Common myeloid progenitor, CD34-positive (primary cell): ENCODE data around the gene NUDT2.
A peak's percentile ranks its signal among the peaks of the same experiment; 100 is the strongest.

Experiments used
- CTCF ChIA-PET: fragments of 350-600 bp; sonication (Branson Sonifier 250); formaldehyde crosslinking; loops from one replicate; lab custom pipeline; 2021; ENCODE audit warnings: antibody characterized with exemption; lab: Charles Lee
- POLR2A ChIA-PET: fragments of 350-600 bp; sonication (Branson Sonifier 250); formaldehyde crosslinking; loops from one replicate; lab custom pipeline; 2021; ENCODE audit warnings: antibody characterized with exemption; lab: Charles Lee
- DNase-seq, 3 donors: peaks; one replicate each; pipeline versions ENCODE4 v3.0.0 to v3.0.0-alpha.2; 2013
- H3K27ac ChIP-seq, 2 experiments: 1 replicate in 1 of 2; 2 replicates in 1 of 2; pipeline ENCODE4 v1.7.0; 2013; ENCODE audit warnings: inconsistent platforms in 2 of 2, low read length in 2 of 2, mild to moderate bottlenecking in 2 of 2, low read depth in 1 of 2, moderate library complexity in 1 of 2; ENCODE audit not compliant: severe bottlenecking in 2 of 2, insufficient read depth in 1 of 2, poor library complexity in 1 of 2
- H3K27me3 ChIP-seq, 5 experiments: replicated peaks in 2 of 5; 1 replicate in 3 of 5; 2 replicates in 2 of 5; pipeline versions ENCODE4 v1.6.1 to v1.7.0; 2013; ENCODE audit warnings: low read length in 4 of 5, mild to moderate bottlenecking in 2 of 5, moderate library complexity in 2 of 5, inconsistent platforms in 1 of 5; ENCODE audit not compliant: insufficient read depth in 5 of 5, control insufficient read depth in 4 of 5
- H3K36me3 ChIP-seq, 4 experiments: 1 replicate in 2 of 4; 2 replicates in 2 of 4; pipeline versions ENCODE4 v1.6.1 to v1.7.0; 2013; ENCODE audit warnings: low read length in 3 of 4, control low read depth in 1 of 4, mild to moderate bottlenecking in 1 of 4; ENCODE audit not compliant: control insufficient read depth in 4 of 4, insufficient read depth in 4 of 4
- H3K4me1 ChIP-seq, 4 experiments: 1 replicate in 3 of 4; 2 replicates in 1 of 4; pipeline versions ENCODE4 v1.6.1 to v1.7.1; 2013; ENCODE audit warnings: low read length in 3 of 4, mild to moderate bottlenecking in 3 of 4, control low read depth in 1 of 4, inconsistent platforms in 1 of 4, moderate library complexity in 1 of 4; ENCODE audit not compliant: control insufficient read depth in 4 of 4, insufficient read depth in 4 of 4; ENCODE audit errors: control extremely low read depth in 1 of 4
- H3K4me3 ChIP-seq, 7 experiments: 1 replicate in 4 of 7; 2 replicates in 3 of 7; pipeline versions ENCODE4 v1.5.1 to v1.7.0; 2013; ENCODE audit warnings: mild to moderate bottlenecking in 7 of 7, low read length in 6 of 7, moderate library complexity in 6 of 7, inconsistent platforms in 2 of 7, low read depth in 2 of 7, control low read depth in 1 of 7; ENCODE audit not compliant: insufficient read depth in 4 of 7, control insufficient read depth in 1 of 7; ENCODE audit errors: extremely low read depth in 1 of 7
- H3K9me3 ChIP-seq, 5 experiments: 1 replicate in 4 of 5; 2 replicates in 1 of 5; pipeline versions ENCODE4 v1.6.1 to v1.7.1; 2013; ENCODE audit warnings: low read length in 4 of 5, mild to moderate bottlenecking in 2 of 5, inconsistent platforms in 1 of 5, low read depth in 1 of 5, moderate library complexity in 1 of 5; ENCODE audit not compliant: control insufficient read depth in 4 of 5, insufficient read depth in 2 of 5; ENCODE audit errors: control extremely low read depth in 1 of 5
- WGBS: methylation state at CpG from one replicate; pipeline ENCODE4 v1.1.5; 2013; ENCODE audit not compliant: insufficient coverage; 5-methylcytosine and 5-hydroxymethylcytosine counted together

NUDT2 gene

DNA sequence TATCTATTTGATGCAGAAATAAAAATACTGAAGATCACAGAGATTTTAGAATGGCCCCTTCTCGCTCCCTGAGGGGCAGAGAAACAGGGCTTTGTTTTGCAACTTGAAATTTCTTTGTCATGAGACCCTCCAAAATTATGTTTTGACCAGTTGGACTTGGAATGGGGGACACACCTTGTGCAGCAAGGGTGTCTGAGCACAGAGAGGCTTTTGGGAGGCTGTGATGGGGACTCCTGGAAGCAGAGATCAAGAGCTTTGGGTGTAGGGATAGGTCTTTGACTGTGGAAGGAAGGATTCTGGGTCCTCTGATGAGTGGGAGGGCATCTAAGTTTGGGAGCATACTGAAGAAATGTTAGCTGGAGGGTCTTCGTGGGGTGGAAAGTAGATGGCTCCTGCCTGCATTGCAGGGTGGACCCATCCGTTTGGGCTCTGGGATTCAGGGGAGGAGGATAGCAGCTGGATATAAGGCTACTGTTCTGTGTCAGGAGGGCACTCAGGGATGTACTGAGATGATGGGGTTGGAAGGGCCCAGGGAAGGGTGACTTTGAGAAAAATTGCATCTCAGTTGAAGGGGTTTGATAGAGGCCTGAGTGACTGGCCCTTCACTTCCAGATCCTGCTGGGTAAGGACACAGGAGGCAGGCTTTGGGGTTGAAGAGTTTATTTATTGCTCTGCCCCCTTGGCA is 49.1 kb downstream of the NUDT2 start:
- no peak overlapping the region for H3K4me3 ChIP-seq
- WGBS = 93% methylated on average over 3 of the region's 3 CpGs
- ChIA-PET CTCF (interaction anchor here (0.6 to 10.1 kb wide), 15 partner anchors 8 to 273 kb away, joined by 3 to 216 read pairs (median 4); no protein-coding TSS in a partner anchor), POLR2A (no interaction called here)
- peaks cover 0 to 16% (median 8%) of the 10 kb centered on the region in 5 experiments for H3K27me3 ChIP-seq
- no peak overlapping the region for H3K27ac ChIP-seq
- H3K4me1 ChIP-seq = peaks cover 0 to 43% (median 34%) of the 10 kb centered on the region in 4 experiments
- no peaks in the 10 kb centered on the region for H3K36me3 ChIP-seq
- no peaks in the 10 kb centered on the region for H3K9me3 ChIP-seq
- no peak for DNase-seq

DNA sequence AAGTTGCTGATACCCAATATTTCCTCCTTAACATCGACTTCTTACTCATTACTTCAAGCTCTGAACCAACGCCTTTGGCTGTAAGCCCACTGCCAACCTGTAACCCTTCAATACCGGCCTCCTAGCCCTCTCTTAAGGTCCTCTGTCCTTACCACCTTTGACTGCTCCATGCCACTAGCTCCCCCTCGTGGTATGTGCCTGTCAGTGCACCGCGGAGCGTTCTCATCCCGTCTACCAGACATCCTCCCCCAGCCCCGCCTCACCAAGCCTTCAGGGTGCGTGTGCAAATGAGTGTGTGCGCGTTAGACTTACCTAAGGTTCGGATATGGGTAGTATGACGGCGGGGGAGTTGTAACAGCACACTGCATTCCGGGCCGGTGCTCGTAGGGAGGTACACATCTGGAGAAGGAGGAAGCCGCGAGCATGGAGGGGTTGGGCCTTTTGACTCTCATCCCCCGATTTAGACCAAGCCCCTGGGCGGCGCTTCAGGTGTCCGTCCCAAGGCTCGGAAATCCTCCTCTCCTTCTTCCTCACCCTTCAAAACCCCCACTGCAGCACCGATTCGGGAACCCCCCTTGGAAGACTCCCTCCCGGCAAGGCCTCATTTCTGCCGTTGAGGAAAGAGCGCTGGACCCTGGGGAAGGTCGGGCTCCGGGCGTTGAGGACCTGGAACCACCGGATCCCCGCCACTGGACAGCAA is 50.1 kb downstream of the NUDT2 start:
- no peaks in the 10 kb centered on the region for H3K9me3 ChIP-seq
- 0% methylated on average over 20 of the region's 35 CpGs for WGBS
- H3K27me3 ChIP-seq = peaks cover 0 to 16% (median 8%) of the 10 kb centered on the region in 5 experiments
- POLR2A ChIA-PET = no interaction called here
- CTCF ChIA-PET = interaction anchor here (1.0 to 10.1 kb wide), 13 partner anchors 9 to 274 kb away, joined by 3 to 216 read pairs (median 5); no protein-coding TSS in a partner anchor
- no peak overlapping the region for H3K27ac ChIP-seq
- no peaks in the 10 kb centered on the region for H3K36me3 ChIP-seq
- H3K4me1 ChIP-seq = peaks cover 0 to 43% (median 34%) of the 10 kb centered on the region in 4 experiments
- H3K4me3 ChIP-seq = peak overlapping the region; percentile 35 to 89 (median 68)
- peak; percentile 86 to 89 (median 87) for DNase-seq

DNA sequence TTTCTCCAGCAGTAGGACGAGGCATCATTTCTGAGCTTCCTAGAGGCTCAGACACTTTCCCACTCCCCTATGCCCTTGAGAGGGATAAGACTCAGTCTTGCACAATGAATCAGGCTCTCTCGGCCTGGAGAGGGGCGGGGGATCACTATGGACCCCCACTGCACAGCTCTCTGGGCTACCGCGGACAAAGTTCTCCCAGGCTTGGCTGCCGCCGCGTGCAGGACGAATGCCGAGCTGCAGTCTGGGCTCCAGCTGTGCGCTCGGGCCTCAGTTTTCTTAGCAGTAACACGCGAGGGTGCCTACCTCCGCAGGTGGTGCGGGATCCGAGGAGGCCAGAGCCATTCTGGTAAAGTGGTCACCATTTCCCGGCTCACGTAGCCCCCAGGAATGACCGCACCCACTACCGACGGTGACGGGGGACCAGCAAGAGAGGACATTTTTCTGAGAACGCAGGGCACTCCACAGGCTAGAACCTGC is 50.7 kb downstream of the NUDT2 start:
- Histone ChIP-seq H3K9me3 (no peaks in the 10 kb centered on the region), H3K27me3 (peaks cover 0 to 16% (median 8%) of the 10 kb centered on the region in 5 experiments), H3K4me3 (peak overlapping the region; percentile 35 to 89 (median 68)), H3K36me3 (no peaks in the 10 kb centered on the region), H3K4me1 (peaks cover 0 to 42% (median 34%) of the 10 kb centered on the region in 4 experiments), H3K27ac (no peak overlapping the region)
- WGBS = 4% methylated on average over 24 of the region's 24 CpGs
- ChIA-PET CTCF (interaction anchor here (1.0 to 10.1 kb wide), 9 partner anchors 8 to 275 kb away, joined by 3 to 216 read pairs (median 5); no protein-coding TSS in a partner anchor), POLR2A (no interaction called here)
- peak in 2 of 3 donors; percentile 34 to 41 for DNase-seq

DNA sequence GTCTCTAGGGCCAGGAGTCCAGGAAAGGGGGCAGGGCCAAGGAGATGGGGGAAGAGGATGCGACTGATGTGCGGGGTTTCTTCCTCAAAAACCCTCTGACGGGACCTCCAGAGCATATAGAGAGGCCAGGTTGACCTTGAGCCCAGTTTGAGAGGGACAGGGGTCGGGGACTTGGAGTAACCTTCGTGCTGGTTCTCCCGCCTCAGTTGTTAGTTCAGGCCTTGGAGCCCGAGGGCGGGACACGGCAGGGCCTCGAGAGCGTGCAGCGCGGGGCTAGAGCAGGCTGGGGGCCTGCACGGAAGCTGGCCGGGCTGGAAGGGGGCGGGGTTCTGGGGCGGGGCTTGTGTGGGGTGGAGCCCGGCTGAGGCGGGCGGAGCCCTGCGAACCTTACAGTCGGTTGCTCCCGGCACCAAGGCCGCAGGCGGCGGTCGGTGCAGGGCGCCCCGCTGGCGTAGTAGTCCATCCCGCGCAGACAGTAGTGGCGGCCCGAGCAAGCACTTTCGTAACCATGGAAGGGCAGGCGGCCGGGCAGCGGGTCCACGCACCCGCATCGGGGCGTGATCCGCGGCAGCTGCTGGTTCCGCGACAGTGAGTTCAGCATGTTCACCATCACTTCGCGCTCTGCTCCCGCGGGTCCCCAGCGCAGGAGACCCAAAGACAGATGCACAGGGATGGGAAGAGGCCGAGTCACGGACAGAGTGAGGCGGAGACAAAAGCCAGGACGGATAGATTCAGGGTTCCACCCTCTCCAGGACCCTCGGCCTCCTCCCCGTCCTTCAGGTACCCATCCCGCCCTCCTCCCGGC is 51.3 kb downstream of the NUDT2 start:
- Histone ChIP-seq H3K27me3 (peaks cover 0 to 16% (median 8%) of the 10 kb centered on the region in 5 experiments), H3K36me3 (no peaks in the 10 kb centered on the region), H3K4me1 (peaks cover 0 to 36% (median 32%) of the 10 kb centered on the region in 4 experiments), H3K27ac (no peak overlapping the region), H3K9me3 (no peaks in the 10 kb centered on the region), H3K4me3 (peak overlapping the region; percentile 10 to 89 (median 68))
- POLR2A ChIA-PET = no interaction called here
- CTCF ChIA-PET = interaction anchor here (1.0 to 10.1 kb wide), 7 partner anchors 7 to 275 kb away, joined by 3 to 216 read pairs (median 12); no protein-coding TSS in a partner anchor
- peak; percentile 76 to 85 (median 84) for DNase-seq
- 1% methylated on average over 45 of the region's 59 CpGs for WGBS

DNA sequence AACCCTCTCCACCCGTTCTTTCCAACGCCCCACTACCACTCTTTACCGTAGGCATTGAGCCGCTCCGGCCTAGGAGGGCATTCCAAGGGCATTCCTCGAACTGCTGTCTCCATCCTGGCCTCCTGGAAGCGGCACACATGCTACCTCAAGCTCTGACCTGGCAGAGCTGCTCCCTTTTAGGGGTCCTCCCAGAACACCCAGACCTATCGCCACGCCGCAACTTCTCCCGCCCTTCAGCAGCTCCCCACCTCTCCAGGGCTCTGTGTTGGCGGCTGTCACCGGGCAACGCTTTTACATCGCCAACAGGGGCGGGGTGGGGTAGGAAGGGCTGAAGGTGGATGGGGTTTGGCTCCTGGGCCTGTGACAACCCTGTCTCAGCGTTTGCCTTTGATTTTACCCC is 52.0 kb downstream of the NUDT2 start:
- peaks cover 0 to 16% (median 8%) of the 10 kb centered on the region in 5 experiments for H3K27me3 ChIP-seq
- peak in 2 of 3 donors; percentile 63 to 70 for DNase-seq
- POLR2A ChIA-PET = no interaction called here
- peak overlapping the region in 4 of 7 experiments; percentile 49 to 81 (median 76) for H3K4me3 ChIP-seq
- H3K9me3 ChIP-seq = no peaks in the 10 kb centered on the region
- no peak overlapping the region for H3K27ac ChIP-seq
- WGBS = 12% methylated on average over 6 of the region's 17 CpGs
- CTCF ChIA-PET = interaction anchor here (1.7 to 10.1 kb wide), 3 partner anchors 12 to 48 kb away, joined by 4 to 216 read pairs (median 12); no protein-coding TSS in a partner anchor
- peaks cover 0 to 30% (median 26%) of the 10 kb centered on the region in 4 experiments for H3K4me1 ChIP-seq
- H3K36me3 ChIP-seq = no peaks in the 10 kb centered on the region

DNA sequence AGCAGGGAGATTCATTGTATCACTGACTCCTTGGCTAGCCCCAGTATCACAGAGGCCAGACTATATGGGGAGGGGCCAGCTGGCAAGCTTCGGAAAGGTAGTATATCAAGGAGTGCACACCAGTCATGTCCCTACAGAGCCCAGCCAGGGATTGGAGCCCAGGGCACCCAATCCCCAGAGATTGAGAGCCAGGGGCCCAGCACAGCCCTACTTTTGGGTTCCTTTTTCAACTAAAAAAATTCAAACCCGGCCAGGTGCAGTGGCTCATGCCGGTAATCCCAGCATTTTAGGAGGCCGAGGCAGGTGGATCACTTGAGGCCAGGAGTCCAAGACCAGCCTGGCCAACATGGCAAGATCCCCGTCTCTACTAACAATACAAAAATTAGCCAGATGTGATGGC is 52.7 kb downstream of the NUDT2 start:
- no peak for DNase-seq
- Histone ChIP-seq H3K27me3 (peaks cover 0 to 16% (median 8%) of the 10 kb centered on the region in 5 experiments), H3K9me3 (no peaks in the 10 kb centered on the region), H3K27ac (no peak overlapping the region), H3K4me3 (no peak overlapping the region), H3K4me1 (peaks cover 0 to 27% (median 23%) of the 10 kb centered on the region in 4 experiments), H3K36me3 (no peaks in the 10 kb centered on the region)
- ChIA-PET CTCF (interaction anchor here (1.7 to 10.1 kb wide), 3 partner anchors 12 to 49 kb away, joined by 4 to 216 read pairs (median 12); no protein-coding TSS in a partner anchor), POLR2A (no interaction called here)
- WGBS = 96% methylated on average over 4 of the region's 5 CpGs
